ENCODE results near the gene DOCK3.
"Not testable (repeated sequence)": the region's sequence is repeated elsewhere in the genome, so short reads cannot be mapped to it uniquely, and the experiment has no call there.

The DOCK3 gene

GRCh38 chr3:50994537-50994936, 319.8 kb downstream of the DOCK3 start:
- DNase-seq = no peak

DNA sequence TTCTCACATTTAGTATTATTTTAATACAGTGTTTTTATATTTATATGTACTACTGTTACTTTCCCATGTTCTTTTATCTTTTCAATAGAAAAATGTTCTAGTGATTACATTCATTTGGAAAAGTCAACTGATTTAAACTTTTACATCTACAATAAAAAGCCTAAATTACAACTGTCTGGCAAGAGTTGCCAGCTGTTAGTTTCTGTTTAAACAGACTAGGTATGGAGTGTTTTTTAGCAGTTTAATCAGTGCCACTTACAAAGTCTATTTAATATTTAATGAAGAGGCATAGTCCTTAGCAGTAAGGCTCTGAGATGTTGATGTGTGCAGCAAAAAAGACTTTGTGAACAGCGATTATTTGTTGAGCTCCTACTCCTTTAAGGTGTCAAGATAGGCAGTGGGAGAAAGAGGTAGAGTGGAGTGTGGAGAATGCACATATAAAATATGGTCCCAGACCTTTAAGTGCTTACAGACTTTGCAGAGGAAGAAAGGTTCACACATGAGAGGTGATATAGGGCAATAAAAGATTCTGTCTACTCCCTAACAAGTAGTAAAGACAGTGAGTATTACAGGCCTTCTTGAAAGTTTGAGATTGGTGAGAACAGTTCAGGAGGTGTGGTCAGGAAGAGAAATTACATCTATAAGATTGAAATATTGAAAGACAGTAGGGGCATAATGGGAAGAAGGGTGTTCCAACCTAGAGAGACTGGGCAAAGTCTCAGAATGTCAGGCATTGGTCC, 320.5 kb downstream of the DOCK3 start:
- no peak for DNase-seq

DNA sequence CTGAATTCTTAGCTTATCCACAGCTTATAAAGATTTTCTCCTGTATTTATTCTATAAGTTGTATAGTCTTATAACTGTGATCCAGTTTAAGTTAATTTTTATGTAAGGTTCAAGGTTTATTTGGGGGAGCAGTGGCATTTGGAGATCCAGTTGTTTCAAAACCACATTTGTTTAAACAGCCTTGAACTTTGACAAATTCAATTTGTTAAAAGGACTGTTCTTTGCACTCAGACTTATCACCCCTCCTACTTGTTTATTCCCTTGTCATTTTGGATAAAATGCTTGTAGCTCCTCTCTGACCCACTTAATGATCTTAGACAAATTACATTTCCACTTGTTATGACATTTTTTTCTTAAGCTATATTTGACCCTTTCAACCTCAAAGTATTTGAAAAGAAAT, 327.8 kb downstream of the DOCK3 start:
- no peak for DNase-seq

- no peak for DNase-seq
Measured at GRCh38 chr3:51004235-51004634, 329.5 kb downstream of the DOCK3 start.

DNA sequence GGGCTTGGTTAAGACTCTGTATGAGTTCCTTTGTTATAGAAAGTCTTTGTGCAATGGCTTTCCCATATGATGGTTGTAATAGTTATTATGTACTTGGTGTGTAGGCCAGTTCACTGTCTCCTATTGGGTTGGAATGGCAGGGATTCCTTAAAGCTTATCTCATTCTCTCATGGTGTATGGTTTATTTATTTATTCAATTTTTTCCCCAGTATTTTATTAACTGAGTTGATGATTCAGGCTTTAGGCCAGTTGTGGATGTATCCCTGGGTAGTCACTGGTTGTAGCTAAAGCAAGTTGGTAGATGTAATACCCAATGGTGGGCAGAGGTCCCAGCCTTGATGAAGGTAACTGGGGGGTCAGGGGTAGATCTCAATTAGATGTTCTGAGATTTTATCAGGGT, 349.4 kb downstream of the DOCK3 start:
- no peak for DNase-seq

DNA sequence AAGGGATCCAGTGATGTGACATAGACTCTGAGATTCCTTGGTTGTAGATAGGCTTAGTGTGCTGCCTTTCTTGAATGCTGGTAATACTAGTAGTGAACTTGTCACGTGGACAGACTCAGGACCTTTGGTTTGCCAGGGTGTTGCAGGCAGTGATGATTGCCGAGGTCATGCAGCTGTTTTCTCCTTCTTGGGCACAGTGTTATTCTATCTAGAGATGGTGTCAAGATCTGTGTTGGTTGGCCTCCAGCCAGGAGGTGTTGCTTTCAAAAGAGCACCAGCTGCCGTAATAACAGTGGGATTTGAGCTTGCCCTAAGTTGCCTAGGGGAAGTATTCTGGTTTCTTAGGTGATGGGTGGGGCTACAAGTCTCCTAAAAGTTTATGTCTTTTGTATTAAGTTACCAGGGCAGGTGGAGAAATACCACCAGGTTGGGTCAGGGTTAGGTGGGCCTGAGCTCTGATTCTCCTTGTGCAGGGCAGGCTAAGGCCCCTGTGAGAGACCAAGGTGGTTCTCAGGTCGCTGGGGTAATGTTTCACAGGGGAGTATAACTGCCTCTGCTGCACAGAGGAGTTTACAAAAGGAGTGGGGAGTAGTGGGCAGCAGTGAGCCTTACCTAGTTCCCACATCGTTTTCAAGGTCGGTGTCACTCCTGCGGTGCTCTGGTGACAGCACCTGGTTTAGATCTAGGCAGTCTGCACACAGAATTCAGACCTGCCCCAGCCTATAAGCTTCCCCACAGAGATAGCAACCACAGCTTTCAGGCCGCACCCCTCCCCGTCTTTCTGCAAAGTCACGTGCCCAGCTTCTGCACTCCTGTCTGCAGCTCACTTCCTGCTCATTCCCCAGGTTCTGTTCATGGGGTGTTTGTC, 350.3 kb downstream of the DOCK3 start:
- DNase-seq = no peak

GRCh38 chr3:51031666-51032065, 356.9 kb downstream of the DOCK3 start:
- no peak for DNase-seq

DNA sequence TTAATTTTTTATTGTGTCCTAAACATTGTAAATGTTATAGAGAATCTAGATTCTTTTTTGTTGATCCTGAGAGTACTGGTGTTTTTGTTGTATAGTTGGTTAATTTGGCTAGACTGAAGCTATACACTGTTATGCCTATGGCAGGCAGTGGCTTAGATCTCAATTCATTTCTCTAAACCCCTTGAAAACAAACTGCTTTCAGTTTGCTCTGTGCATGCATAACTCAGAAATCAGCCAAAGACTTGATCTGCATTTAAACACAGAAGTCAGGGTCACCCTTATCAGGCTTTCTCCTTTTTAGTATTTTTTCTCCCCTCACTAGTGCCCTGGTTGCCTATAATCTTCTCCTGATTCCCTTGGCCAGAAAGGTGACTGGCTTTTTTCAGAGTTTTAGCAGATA, 360.9 kb downstream of the DOCK3 start:
- DNase-seq = no peak

- no peak for DNase-seq
Measured at GRCh38 chr3:51044982-51045381, 370.3 kb downstream of the DOCK3 start.

GRCh38 chr3:51052562-51052961, 377.8 kb downstream of the DOCK3 start:
- DNase-seq = no peak

DNA sequence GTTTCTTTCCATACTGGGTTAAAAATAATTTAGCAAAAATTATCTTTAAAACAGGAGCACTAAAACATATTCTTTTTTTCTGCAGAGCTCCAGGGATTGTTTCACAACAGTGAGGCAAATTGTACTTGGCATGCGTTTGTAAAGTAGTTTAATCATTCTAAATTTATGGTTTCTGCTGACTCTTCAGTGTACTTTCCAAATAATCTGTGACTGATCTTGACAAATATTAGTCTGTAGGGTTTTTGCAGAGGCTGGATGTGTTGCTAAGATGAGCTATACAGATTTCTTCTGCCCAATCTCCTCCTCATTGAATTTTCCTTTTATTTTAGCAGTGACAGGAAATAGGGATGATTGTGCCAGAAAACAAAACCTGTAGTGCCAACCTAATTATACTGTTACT, 382.4 kb downstream of the DOCK3 start:
- DNase-seq = no peak

GRCh38 chr3:51063053-51063452, 388.3 kb downstream of the DOCK3 start:
- DNase-seq = no peak

DNA sequence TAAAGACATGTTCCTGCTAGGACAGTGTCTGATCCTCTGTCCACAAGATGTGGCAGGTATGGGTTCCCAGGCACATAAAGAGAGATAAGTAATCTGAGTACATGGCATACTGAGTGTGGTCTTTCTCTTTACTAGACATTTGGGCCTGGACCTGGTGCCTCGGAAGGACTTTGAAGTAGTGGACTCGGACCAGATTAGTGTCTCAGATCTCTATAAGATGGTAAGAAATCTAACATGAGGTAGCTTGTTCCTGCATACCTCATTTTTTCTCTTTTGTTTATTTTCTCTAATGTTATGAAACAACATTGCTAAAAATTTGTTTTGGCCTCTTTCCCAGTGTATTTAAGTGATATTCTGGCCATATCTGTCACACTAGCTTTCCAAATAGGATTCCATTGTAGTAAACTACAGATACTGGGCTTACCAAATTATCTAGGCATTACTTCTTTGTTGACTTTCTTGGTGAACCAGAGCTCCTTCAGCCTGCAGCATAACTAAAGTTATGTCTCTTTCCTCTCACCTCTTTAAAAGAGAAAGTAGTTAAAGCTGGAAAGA, 400.6 kb downstream of the DOCK3 start:
- DNase-seq = no peak

- DNase-seq = no peak
Measured at GRCh38 chr3:51082363-51082762, 407.6 kb downstream of the DOCK3 start.

- DNase-seq = no peak
Measured at GRCh38 chr3:51083490-51083889, 408.8 kb downstream of the DOCK3 start.

GRCh38 chr3:51092141-51092540, 417.4 kb downstream of the DOCK3 start:
- not testable (repeated sequence) for DNase-seq

DNA sequence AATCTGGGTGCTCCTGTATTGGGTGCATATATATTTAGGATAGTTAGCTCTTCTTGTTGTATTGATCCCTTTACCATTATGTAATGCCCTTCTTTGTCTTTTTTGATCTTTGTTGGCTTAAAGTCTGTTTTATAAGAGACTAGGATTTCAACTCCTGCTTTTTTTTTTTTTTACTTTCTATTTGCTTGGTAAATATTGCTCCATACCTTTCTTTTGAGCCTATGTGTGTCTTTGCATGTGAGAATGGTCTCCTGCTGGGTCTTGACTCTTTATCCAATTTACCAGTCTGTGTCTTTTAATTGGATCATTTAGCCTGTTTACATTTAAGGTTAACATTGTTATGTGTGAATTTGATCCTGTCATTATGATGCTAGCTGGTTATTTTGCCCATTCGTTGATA, 420.1 kb downstream of the DOCK3 start:
- not testable (repeated sequence) for DNase-seq

DNA sequence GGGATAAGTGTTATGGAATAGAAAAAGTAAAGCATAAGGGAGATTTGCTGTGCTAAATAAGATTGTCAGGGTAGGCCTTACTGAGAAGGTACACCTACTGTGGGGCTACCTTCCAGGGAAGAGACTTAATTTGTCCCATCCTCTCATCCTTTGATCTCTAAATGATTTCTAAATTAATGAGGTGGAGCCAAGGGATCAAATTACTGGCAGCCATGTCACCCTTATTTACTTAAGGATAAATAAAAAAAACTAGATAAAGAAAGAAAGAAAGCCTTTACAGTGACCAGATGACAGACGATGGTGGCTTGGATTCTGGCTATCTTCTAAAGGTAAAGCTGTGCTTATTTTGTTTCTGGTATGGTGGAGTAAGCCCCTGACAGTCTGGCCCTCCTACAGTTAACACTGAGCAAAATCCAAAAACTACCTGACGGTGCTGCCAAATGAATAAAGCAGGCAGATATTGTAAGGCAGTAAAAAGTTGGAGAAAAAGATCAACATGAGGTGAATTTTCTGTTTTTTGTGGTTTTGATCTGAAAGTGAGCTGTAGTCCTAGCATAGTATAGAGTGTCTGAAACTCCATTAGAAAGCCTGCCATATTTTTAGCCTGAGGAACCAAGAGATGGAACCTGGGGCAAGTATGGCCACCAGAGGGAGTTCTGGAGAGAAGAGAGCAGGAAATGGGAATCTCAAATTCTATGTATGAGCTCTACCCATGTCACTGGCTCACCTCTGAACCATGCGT, 425.2 kb downstream of the DOCK3 start:
- peak; percentile 55 for DNase-seq

DNA sequence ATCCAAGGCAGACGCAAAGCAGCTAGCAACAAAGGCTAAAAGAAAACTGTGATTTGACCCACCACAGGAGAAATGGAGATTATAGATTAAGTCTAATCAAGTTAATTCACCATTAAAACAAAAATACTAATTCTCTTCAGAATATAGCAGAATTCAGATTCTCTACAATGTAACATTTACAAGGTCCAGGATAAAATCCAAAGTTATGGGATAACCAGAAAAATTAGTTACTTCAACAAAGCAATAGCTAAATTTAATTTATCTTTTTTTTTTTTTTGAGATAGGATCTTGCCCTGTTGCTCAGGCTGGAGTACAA, 425.8 kb downstream of the DOCK3 start:
- no peak for DNase-seq

DNA sequence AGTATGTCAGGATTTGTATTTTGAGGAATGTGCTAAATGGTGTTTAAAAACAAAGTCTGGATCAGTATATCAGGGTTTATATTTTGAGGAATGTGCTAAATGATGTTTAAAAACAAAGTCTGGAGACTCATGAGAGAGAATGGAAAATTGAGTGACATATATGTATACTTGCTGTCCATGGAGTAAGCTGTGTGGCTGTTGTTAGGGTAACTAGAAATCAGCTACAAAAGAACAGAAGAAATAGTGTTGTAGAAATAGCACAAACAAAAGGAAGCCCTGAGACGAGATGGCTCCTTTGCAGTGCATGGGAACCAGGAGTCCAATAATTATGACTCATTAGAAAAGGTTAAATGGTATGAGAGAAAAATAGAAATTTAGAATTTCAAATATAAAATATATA, 427.7 kb downstream of the DOCK3 start:
- no peak for DNase-seq

- DNase-seq = no peak
Measured at GRCh38 chr3:51106242-51106876, 431.6 kb downstream of the DOCK3 start.

GRCh38 chr3:51110586-51110985, 435.9 kb downstream of the DOCK3 start:
- DNase-seq = no peak

GRCh38 chr3:51122944-51123343, 448.2 kb downstream of the DOCK3 start:
- no peak for DNase-seq
